HG02884 (cell line): ENCODE data around the gene LRRC8E.
"Not testable (repeated sequence)": the region's sequence is repeated elsewhere in the genome, so short reads cannot be mapped to it uniquely, and the experiment has no call there.

ENCODE experiments used
- ATAC-seq: cut with Tn5 transposase; IDR thresholded peaks from one replicate; pipeline ENCODE4 v1.9.1; 2021; ENCODE audit warnings: mild to moderate bottlenecking, moderate library complexity; ENCODE audit not compliant: unreplicated experiment

LRRC8E gene

DNA sequence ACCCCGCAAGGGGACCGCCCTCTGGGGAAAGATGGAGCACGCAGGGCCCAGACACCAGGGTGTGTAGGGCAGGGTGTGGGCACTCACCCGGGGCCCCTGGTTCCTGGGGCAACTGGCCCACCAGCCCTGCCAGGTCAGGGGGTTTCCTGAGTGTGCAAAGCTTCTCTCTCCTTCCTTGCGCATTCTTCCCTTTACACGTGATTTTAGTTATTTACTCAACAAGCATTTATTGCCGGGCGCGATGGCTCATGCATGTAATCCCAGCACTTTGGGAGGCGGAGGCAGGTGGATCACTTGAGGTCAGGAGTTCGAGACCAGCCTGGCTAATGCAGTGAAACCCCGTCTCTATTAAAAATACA lies 34.6 kb upstream of the LRRC8E start:
- no peak for ATAC-seq

DNA sequence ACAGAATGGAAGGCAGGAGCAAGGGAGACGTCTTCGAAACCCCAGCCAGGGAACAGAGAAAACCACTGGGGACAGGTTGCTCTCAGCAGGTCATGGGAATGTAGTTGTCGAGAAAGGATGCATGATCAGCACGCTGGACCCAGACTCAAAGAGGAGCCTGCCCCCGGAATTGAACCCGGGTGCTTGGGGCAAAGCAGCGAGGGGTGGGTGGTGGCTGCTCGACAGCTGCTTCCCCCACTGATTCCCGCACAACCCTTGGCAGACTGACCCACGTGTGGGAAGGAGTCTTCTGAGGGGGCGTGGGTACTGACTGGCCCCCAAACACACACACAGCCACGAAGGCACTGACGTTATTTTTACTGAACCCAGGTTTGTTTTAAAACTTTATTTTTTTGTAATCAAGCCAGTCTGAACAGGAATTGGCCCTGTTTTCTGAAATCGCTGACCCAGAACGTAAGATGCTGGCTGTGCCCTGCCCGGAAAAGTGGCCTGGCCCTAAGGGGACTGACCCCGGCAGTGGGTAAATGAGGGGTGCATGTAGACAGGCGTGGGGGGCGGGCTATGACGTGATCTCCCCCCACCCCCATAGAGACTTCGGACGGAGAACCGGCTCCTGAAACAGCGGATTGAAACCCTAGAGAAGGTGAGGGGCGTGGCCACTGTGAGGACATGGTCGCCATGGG lies 32.7 kb upstream of the LRRC8E start:
- no peak for ATAC-seq

DNA sequence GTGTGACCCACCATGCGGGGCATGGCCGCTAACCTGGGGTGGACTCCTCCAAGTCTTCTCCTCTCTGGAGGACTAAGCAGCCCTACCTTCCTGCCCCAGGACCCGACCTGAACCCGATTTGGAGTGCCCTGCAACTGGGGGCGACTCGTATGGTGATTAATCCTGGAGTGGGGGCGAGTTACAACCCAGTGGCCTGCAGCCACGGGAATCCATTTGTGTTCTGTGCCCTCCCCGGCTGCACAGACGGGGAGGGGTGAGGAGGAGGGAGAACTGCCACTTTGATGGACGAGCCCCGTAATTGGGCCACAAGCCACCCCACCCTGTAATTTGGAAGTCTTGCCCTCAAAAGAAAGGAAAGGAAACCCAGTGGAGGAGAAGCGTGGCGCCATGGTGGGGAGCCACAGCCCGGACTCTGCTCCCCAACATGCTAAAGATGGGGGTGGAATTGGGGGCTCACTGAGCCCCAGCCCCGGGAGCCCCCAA lies 32.2 kb upstream of the LRRC8E start:
- ATAC-seq: no peak

DNA sequence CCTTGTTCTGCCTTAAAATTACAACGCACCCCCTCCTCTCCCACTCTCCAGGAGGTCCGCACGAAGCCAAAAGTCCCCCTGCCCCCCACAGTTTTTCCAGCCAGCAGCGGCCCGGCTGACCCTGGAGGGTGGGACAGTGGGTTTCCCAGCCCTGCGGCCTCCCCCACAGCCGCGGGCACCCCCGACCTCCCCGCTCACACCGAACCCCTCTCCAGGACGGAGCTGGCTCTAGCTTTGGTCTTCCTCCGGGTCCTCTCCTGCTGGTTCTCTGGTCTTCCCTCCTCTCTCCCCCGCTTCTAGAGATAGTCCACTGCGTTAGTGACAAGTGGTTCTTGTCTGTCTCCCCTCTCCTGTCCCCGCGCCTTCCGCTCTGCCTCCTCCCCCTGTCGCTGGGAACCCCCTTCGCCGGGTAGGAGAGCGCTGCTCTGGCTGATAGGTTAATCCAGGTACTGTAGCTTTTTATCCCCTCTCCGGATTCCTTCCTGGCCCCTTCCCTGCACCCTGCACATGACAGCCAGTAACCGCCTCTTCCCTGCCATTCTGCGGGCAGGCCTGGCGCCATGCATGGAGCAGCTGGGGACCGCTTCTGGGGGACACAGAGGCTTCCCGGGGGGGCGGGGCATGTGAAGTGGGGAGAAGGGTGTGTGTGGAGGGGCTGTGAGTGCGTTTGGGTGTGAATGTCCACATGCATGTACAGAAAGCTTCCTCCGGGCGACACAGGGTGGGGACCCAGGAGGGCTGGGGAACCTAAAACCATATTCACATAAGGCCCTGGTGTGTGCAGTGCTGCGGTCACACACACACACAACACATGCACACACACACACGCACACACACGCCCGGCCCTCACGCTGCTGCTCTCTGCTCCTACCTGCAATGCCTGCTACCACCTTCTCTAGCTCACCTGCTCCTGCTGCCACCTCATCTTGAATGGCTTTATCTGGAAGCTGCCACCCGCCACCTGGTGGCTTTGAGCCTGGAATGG lies 31.3 kb upstream of the LRRC8E start:
- no peak for ATAC-seq

DNA sequence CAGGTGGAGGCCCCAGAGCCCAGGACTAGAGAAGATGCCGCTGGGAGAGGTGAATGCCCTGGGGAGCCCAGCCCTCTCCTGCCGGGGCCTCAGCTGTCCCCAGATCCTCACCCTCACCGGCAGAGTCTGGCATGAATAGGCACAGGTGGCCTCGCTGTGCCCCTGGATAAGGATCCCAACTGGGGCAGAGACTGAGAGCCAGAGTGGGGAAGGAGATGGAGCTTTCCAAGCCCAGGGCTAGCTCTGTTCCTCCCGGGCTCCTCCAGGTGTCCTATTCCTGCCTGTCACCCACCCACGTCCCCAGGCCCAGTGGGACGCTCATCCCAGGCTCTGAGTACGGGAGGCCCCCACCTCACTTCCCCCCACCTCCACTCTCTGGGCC lies 30.6 kb upstream of the LRRC8E start:
- no peak for ATAC-seq

DNA sequence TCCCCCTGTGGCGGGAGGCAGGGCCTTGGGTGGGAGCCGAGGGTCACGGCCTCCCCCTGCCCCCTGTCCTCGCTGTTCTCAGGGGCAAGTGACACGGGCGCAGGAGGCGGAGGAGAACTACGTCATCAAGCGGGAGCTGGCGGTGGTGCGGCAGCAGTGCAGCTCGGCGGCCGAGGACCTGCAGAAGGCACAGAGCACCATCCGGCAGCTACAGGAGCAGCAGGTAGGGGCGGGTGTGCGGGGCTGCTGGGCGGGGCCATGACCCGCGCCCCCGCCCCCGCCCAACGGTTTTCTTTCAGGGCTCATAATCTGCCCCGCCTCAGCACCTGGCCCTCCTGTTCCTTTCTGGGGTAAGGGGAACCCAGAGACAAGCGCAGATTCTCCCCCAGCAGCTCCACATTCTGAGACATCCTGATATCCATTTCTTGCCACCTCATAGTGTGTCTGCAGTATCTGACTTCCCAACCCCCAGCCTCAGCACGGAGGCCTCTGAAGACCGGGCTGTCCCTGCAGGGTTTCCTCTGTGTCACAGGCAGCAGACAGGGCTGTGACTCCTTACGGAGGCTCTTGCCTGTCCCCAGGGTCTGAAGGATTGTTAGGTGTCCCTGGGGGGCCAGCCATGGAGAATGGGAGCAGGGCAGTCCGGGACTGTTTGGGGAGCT lies 30.1 kb upstream of the LRRC8E start:
- ATAC-seq: no peak

DNA sequence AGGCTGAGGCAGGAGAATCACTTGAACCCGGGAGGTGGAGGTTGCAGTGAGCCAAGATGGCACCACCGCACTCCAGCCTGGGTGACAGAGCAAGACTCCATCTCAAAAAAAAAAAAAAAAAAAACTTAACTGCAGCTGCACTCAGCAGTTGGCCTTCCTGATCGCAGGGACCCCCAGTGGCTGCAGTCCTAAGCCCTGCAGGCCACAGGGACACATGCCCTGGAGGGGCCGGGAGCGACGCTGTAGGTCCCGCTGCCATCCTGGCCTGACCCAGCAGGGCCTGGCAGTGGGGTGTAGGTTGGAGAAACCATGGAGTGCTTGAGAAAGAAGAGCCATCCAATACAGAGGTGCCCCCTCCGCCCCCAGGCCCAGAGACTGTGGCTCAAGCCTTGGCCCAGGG lies 29.2 kb upstream of the LRRC8E start:
- not testable (repeated sequence) for ATAC-seq

DNA sequence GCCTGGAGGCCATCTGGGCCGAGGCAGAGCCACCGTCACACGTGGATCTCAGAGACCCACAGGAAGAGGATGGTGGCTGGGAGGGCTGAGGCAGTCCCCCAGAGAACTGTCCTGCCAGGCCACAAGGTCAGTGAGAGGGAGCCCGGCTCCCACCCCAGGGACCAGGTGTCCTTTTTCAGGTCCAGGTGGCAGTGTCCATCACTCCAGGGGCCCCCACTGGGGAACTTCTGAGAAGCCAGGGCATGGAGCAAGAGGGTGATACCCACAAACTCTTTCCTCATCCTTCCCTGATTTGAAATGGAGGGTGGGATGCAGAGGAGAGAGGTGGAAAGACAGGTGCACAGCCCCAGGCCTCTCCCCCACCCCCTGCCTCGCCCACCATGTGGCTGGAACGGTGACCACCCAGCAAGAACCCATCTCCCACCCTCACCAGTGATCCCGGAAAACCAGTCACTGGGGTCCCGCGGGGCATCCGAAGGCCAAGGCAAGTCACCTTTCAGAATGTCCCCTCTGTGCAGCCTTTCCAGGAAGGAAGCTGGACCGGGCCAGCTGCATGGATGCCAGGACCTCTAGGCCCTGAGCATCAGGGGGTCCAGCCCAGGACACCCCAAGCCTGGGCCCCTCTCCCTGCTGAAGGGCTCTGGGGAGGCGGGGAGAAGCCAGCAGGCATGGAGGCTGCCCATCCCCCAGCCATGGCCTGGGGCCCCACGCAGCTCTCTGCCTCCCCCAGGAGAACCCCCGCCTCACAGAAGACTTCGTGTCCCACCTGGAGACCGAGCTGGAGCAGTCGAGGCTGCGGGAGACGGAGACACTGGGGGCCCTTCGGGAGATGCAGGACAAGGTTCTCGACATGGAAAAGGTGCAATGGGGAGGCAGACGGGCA lies 28.2 kb upstream of the LRRC8E start:
- ATAC-seq: no peak

DNA sequence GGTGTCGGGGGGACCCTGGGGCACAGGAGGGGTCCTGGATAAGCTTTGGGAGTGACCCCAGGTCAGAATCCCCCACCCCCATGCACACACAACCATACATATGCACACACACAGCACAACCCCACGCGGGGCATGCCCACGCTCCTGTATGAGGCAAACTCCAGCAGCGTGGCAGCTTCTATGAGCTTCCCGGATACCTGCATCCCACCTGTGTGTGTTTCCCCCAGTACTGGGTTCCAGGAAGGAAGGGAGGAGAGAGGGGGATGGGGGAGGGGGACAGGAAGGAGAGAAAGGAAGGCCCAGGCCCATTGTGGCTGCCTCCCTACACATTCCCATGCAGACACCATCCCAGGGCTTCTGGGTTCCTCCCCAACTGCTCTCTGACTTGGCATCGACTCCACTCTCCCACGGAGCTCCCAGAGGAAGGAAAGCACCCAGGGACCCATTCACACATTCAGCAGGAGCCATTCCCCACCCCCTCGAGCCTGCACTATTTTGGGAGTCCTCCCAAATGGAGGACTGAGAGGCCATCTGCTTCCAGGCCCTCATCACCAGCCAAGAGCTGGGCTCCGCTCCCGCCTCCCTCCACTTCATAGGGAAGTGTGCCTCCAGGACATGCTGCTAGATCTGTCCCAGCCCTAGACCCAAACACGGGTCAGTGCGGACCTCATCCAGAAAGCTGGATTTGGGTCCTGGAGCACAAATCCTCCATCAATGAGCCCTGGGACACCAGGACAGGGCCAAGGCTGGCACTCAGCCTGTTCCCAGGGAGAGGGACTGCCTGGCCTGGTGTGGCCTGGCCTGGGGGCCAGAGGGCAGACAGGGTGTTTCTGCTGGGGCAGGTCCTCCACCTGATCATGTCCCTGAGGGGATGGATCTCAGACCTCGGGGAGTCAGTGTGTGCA lies 27.3 kb upstream of the LRRC8E start:
- no peak for ATAC-seq

DNA sequence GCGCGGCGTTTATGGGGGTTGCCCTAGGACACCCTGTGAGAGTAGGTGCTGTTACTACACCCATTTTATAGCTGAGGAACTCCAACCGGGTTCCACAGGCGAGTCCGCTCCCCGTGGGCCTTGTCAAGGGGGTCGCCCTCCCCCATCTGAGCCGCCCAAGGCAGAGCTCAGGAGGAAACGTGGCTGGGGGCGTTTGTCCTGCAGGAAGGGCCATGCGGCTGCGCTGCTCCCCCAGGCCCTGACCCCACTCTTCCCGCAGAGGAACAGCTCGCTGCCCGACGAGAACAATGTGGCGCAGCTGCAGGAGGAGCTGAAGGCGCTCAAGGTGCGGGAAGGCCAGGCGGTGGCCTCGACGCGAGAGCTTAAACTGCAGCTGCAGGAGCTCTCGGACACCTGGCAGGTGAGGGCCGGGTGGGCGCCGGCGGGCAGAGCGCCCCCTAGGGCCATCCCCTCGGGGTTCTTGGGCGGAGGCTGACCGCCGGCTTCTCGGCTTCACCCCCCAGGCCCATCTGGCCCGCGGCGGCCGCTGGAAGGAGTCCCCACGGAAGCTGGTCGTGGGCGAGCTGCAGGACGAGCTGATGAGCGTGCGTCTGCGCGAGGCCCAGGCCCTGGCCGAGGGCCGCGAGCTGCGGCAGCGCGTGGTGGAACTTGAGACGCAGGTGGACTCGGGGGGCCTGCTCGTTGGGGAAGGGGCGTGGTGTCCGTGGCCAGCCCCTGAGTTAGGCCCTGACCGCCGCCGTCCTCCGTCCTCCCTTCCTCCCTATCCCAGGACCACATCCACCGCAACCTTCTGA lies 26.5 kb upstream of the LRRC8E start:
- no peak for ATAC-seq

DNA sequence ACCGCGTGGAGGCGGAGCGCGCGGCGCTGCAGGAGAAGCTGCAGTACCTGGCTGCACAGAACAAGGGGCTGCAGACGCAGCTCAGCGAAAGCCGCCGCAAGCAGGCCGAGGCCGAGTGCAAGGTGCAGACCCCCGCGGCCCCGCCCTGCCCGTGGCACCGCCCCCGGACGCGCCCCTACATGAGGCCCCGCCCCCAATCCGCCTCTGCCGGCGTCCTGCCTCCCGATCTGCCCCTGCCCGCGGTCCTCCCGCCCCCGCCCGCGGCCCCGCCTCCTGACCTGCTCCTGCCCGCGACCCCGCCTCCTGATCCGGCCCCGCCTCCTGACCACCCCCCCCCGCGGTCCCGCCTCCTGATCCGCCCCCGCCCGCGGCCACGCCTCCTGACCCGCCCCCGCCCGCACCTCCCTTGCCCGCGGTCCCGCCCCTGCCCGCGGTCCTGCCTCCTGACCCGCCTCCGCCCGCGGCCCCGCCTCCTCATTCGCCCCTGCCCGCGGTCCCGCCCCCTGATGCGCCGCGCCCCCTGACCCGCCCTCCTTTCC lies 25.8 kb upstream of the LRRC8E start:
- ATAC-seq: no peak

DNA sequence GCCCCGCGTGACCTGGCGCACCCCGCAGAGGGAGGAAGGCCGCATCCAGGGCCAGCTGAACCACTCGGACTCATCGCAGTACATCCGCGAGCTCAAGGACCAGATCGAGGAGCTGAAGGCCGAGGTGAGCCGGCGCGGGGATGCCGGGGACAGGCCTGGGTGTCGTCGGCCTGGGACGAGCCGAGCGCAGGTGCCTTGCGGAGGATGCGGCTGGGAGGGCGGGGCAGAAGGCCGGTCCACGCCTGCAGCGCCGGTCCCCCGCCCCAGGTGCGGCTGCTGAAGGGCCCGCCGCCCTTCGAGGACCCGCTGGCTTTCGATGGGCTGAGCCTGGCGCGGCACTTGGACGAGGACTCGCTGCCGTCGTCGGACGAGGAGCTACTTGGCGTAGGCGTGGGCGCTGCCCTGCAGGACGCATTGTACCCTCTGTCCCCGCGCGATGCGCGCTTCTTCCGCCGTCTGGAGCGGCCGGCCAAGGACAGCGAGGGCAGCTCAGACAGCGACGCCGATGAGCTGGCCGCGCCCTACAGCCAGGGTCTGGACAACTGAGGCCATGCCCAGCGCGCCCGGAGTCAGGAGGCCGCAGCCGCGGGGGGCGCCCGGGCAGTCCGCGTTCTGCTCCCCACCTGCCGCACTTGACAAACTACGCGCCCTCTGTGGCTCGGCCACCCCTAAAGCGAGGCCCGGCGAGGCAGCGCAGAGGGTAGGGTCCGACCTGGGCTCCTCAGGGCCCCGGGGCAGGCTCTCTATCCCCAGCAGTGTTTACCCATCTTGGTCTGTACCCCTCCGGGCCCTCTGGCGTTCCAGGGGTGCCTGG lies 24.9 kb upstream of the LRRC8E start:
- no peak for ATAC-seq

DNA sequence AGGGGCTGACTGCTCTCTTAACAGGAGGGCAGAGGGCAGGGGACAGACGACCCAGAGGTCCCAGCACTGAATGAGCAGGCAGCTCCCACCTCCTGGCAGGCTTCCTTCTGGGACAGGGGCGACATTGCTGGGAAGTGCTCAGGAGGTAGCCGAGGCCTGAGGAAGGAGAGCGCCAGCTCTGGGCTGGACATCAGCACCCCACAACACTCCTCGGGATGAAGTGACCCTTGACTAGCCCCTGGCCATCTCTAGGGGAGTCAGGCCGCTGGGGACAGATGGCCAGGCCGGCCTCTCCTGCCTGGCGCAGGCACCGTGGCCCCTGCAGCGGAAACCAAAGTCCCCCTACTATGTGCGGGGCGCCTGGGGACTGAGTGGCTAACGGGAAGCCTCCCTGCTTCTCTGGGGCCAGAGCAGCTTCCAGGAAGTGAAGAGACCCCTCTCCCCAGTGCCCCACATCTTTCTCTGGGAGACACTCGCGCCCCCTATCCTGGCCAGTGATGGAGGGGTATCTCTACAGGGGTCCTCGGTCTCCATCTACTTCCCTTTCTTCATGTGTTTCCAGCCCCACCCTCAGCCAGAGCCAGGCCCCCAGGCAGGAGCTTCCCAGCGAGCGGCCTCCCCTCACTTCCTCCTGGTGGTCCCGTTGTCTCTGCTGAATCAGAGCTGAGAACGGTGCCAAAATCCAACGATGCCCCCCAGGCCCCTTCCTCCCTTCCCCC lies 24.2 kb upstream of the LRRC8E start:
- ATAC-seq: no peak

DNA sequence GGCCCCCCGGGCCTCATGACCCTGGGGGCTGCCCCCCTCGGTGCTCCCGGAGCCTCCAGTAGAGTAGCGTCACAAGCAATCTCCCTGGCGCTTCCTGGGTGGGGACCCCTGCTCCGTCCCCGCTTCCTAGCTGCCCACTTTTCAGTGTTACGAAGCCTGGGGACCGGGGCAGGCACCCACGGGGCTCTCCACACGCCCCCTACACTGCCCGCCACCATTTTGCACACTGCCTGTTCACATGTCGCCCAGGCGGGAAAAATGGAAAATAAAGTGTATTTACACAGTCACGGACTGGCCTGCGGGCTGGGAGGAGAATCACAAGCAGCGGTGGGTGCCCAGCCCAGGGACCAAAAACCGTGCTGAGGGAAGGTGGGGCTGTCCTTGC lies 23.6 kb upstream of the LRRC8E start:
- no peak for ATAC-seq

DNA sequence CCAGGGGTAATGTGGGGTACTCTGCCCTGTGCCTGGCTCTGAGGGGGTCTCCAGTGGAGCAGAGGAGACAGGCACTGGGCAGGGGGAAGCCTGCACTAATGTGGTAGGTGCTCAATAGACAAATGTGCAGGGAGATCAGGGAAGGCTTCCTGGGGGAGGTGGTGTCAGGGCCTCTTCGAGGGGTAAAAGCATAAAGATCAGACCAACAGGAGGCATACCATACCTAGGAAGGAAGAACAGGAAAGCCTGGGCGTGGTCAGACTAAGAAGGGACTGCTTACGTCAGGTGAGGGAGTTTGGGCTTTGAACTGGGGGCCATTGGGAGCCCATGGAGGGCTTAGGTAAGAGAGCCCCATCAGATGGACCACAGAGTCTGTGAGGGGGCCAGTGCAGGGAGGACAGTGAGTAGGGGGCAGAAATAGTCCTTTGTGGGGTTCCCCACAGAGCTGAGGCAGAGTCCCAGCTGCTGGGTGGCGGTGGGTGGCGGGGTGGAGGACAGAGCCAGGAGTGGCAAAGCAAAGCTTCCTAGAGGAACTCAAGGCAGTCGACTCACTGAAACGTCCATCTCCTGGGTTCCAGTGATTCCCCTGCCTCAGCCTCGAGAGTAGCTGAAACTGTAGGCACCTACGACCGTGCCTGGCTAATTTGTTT lies 22.9 kb upstream of the LRRC8E start:
- no peak for ATAC-seq

DNA sequence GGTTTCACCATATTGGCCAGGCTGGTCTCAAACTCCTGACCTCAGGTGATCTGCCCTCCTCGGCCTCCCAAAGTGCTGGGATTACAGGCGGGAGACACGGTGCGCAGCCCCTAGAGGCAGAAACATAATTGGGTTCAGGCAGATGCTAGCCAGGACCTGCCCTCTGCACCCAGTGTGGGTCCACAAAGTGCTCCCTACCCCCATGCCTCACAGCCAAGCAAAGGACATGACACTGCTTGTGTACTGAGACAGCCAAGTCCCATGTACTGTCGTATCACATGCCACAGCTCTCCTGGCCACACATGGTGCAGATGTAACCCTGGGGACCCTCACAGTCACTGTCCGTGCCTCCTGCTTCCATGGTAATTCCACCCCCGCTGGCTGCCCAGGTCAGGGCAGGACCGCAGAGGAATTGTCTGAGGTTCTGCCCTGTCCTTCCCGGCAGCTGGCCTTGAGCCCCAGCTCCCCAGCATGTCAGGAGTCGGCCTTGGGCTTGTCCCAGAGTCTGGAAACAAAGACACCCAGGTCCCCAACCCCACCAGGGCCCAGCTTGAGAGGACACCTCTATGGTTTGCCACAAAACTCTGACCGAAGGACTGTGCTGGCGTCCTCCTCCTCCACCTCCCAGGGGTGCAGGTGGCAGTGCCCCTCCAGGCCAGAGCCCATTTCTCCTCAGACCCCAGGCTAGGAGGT lies 21.8 kb upstream of the LRRC8E start:
- ATAC-seq: no peak
